Thyroid gland (tissue), 4 donors: Measurements from ENCODE around the gene ZNF865.

ENCODE experiments used
- POLR2A ChIP-seq, 2 donors: fragments of 450-650 bp; IDR thresholded peaks; one replicate each; pipeline ENCODE4 v1.6.1; 2017; ENCODE audit warnings: antibody characterized with exemption in 2 of 2, mild to moderate bottlenecking in 2 of 2, moderate library complexity in 1 of 2
- TF ChIP-seq, protein P1 (sequence below), 6 experiments: fragments of 200-600 bp in 3 of 6; fragments of 450-650 bp in 3 of 6; sonication (generic) in 3 of 6; IDR thresholded peaks; one replicate each; pipeline ENCODE4 v1.5.1; 2016 to 2019; ENCODE audit warnings: antibody characterized with exemption in 6 of 6, mild to moderate bottlenecking in 2 of 6, inconsistent platforms in 1 of 6, moderate library complexity in 1 of 6

DNA sequence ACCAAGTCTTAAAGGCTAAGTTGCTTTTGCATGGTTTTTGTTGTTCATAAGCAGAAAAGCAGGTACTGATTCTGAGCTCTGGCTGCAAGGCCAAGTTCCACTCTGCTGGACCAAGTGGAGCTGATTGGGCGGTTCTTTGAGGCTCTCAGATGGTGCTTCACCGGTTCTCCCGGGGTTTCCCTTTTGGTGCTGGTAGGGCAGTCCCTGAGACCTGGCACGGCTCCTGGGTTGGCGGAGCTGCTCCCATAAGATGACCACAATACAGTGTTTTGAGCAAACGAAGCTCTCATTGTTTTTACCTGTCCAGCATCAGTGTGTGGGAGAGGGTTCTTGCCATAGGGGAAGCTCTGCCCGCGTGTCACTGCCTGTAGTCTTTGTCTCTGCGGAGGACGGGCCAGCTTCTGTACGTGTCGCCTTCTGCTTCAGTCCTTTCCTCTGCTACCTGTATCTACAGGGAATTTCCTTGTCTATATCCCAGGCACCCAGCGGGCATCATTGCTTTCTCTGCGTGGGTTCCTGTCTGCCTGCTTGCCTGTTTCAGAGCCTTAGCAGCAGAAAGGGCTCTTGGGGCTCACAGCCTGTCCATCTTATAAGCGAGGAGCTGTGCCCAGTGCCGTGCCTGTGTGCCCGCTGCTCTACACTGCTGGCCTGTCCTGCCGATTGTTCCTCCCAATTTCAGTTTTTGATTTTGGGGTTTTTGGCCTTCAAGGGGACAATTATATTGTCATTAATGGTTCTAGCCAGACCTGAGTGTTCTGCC is 51.7 kb downstream of the ZNF865 start:
- TF ChIP-seq, protein P1, sequence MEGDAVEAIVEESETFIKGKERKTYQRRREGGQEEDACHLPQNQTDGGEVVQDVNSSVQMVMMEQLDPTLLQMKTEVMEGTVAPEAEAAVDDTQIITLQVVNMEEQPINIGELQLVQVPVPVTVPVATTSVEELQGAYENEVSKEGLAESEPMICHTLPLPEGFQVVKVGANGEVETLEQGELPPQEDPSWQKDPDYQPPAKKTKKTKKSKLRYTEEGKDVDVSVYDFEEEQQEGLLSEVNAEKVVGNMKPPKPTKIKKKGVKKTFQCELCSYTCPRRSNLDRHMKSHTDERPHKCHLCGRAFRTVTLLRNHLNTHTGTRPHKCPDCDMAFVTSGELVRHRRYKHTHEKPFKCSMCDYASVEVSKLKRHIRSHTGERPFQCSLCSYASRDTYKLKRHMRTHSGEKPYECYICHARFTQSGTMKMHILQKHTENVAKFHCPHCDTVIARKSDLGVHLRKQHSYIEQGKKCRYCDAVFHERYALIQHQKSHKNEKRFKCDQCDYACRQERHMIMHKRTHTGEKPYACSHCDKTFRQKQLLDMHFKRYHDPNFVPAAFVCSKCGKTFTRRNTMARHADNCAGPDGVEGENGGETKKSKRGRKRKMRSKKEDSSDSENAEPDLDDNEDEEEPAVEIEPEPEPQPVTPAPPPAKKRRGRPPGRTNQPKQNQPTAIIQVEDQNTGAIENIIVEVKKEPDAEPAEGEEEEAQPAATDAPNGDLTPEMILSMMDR (IDR thresholded peaks at IDR 0.05), result no peak
- no peak for TF ChIP-seq POLR2A (IDR thresholded peaks at IDR 0.05)
